Measurements from ENCODE around the gene TTLL13. TPM values are rescaled to one million over a fixed set of nuclear protein-coding genes. Genes with fewer than 3 reads are reported as not detected.

Gene TTLL13
- total and polyA plus RNA-seq, 2 of the 8 experiments (the other 6 are each of a cell fraction or from before 2014, with no cell fraction given), result 0.03 TPM; not detected in 1

DNA sequence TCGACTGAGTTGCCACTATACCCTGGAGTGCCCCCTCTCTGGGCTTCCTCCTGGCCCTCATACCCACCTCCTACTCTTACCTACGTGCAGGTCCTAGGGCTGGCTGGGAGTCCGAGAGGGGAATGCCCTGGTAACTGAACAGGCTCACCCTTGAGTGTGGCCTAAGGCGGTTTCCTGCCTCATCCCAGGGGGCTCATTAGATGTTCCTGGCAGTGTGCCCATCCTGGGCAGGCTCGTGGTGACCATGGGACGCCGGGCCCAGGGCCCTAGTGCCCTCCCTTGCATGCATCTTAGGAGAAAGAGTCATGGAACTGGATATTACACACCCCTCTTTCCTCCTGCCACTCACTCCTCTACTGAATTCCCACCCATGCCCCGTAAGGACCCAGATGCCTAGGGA lies 45.4 kb upstream of the TTLL13 start:
- Histone ChIP-seq H4K20me1 (replicated peaks in 1 of 2; ENCODE audit: control insufficient read depth in 1 of 2, insufficient read depth in 2 of 2, low read length in 2 of 2) (peaks cover 6 to 29% of the 10 kb centered on the region in 2 experiments), H3K4me3 (ENCODE audit: extremely low read depth in 1 of 4, insufficient read depth in 2 of 4, low read depth in 3 of 4, low read length in 4 of 4) (no peak overlapping the region), H3K79me1 (ENCODE audit: low read depth, low read length) (peaks cover 16% of the 10 kb centered on the region), H4K91ac (replicated peaks; ENCODE audit: insufficient read length, low read length) (no peak overlapping the region), H2AK5ac (ENCODE audit: low read depth, low read length) (no peak overlapping the region), H3K36me3 (ENCODE audit: control insufficient read depth in 2 of 4, insufficient read depth in 4 of 4, low read length in 3 of 4) (peaks cover 0 to 3% (median 2%) of the 10 kb centered on the region in 4 experiments; a peak in 4 of 8 replicates), H3K14ac (ENCODE audit: insufficient read length) (no peak overlapping the region), H3K27me3 (replicated peaks in 1 of 4; ENCODE audit: control insufficient read depth in 3 of 4, extremely low read depth in 1 of 4, insufficient read depth in 3 of 4, low read length in 3 of 4) (no peaks in the 10 kb centered on the region), H3K56ac (replicated peaks; ENCODE audit: insufficient read length, low read depth, low read length) (no peak overlapping the region), H2BK120ac (replicated peaks; ENCODE audit: low read depth, low read length) (no peak overlapping the region), H4K5ac (ENCODE audit: insufficient read length, low read depth, low read length) (no peak overlapping the region), H3K9me3 (ENCODE audit: insufficient read depth in 2 of 2, low read depth in 1 of 2, low read length in 1 of 2) (no peaks in the 10 kb centered on the region), H3K4ac (replicated peaks; ENCODE audit: insufficient read length, low read depth, low read length) (no peak overlapping the region), H3K4me2 (ENCODE audit: insufficient read depth in 1 of 2, low read depth in 2 of 2, low read length in 2 of 2) (no peak overlapping the region), H2AFZ (ENCODE audit: low read length) (no peak overlapping the region), H3K23ac (ENCODE audit: insufficient read length) (no peak overlapping the region), H3K23me2 (ENCODE audit: low read depth, low read length) (peaks cover 16% of the 10 kb centered on the region), H2BK12ac (ENCODE audit: low read depth, low read length) (no peak overlapping the region), H3K79me2 (ENCODE audit: control insufficient read depth in 1 of 2, insufficient read depth in 2 of 2, low read length in 2 of 2) (peaks cover 9 to 56% of the 10 kb centered on the region in 2 experiments), H2BK5ac (ENCODE audit: low read depth, low read length) (no peak overlapping the region), H3K27ac (ENCODE audit: low read depth, low read length) (no peak overlapping the region), H4K8ac (ENCODE audit: extremely low read depth, insufficient read depth, low read length) (no peak overlapping the region), H3K4me1 (replicated peaks in 1 of 4; ENCODE audit: control insufficient read depth in 3 of 4, insufficient read depth in 4 of 4, low read length in 3 of 4) (peaks cover 0 to 21% (median 7%) of the 10 kb centered on the region in 4 experiments; a peak in 5 of 7 replicates), H2BK15ac (ENCODE audit: low read length) (no peak overlapping the region), H2BK20ac (ENCODE audit: low read length) (no peak overlapping the region), H3K18ac (ENCODE audit: extremely low read depth, low read length) (no peak overlapping the region), H3K9ac (replicated peaks in 1 of 4; ENCODE audit: extremely low read depth in 1 of 4, low read depth in 3 of 4, low read length in 3 of 4) (no peak overlapping the region)
- DNase-seq (ENCODE audit: low read depth in 1 of 2, low spot score in 2 of 2), result no peak
- WGBS, 2 experiments (ENCODE audit: extremely low coverage in 1 of 2, insufficient coverage in 1 of 2, insufficient read length in 1 of 2, insufficient replicate concordance in 2 of 2, low coverage in 1 of 2, low lambda C conversion rate in 2 of 2, missing lambda C conversion rate in 1 of 2), result 94% methylated on average over 8 of the region's 8 CpGs; no CpG with 5 or more reads in 1 of the 2 experiments
- ChIA-PET POLR2A (ENCODE audit: partially characterized antibody) (interaction anchor here (1.3 to 2.0 kb wide), 3 partner anchors 11 to 29 kb away, joined by 3 to 5 read pairs (median 5); no protein-coding TSS in a partner anchor), CTCF (ENCODE audit: partially characterized antibody) (interaction anchor here (0.8 to 12.6 kb wide), 5 partner anchors 13 to 118 kb away, joined by 3 to 182 read pairs (median 7); no protein-coding TSS in a partner anchor)
- no peak for TF ChIP-seq TAF7 (optimal IDR thresholded peaks at IDR 0.05; ENCODE audit: borderline replicate concordance, low read depth, low read length)
- no peak for TF ChIP-seq JUND (IDR thresholded peaks at IDR 0.05; ENCODE audit: low read length)
- TF ChIP-seq CBX5 (IDR thresholded peaks at IDR 0.05; ENCODE audit: low read depth, low read length), result no peak
- no peak for TF ChIP-seq NANOG (IDR thresholded peaks at IDR 0.05; ENCODE audit: insufficient read depth, low read depth, low read length, poor library complexity, severe bottlenecking)
- TF ChIP-seq RBBP5 (IDR thresholded peaks at IDR 0.05; ENCODE audit: borderline replicate concordance, low read depth, low read length), result no peak
- no peak for TF ChIP-seq SP4 (IDR thresholded peaks at IDR 0.05; ENCODE audit: low read length)
- no peak for FAIRE-seq
